A673 (cell line): ENCODE measurements around the gene CALCA. TPM values are rescaled to one million over a fixed set of nuclear protein-coding genes. Genes with fewer than 3 reads are reported as not detected.

ENCODE experiments used
- Bru-seq: library from RNA; stranded (reverse); fragments of 400-500 nt; gene quantifications from one replicate; lab custom pipeline; 2021; lab: Mats Ljungman, UMichigan
- BruChase-seq, 2 experiments: library from RNA; stranded (reverse); fragments of 400-500 nt; gene quantifications; one replicate each; lab custom pipeline; 2021; lab: Mats Ljungman, UMichigan
- BruUV-seq: library from RNA; stranded (reverse); fragments of 400-500 nt; replicated peaks from 2 replicates; lab custom pipeline; 2021; lab: Mats Ljungman, UMichigan
- CTCF ChIA-PET: fragments of 300-600 bp; sonication (Branson Sonifier 250); formaldehyde crosslinking; loops from one replicate; lab custom pipeline; 2022; ENCODE audit warnings: antibody characterized with exemption; lab: Charles Lee
- POLR2A ChIA-PET: fragments of 300-600 bp; sonication (Branson Sonifier 250); formaldehyde crosslinking; loops from one replicate; lab custom pipeline; 2022; ENCODE audit warnings: antibody characterized with exemption; ENCODE audit not compliant: low non-redundant PET; lab: Charles Lee
- DNase-seq: peaks from one replicate; pipeline ENCODE4 v3.0.0-alpha.2; 2015; ENCODE audit warnings: low spot score
- H3K27ac ChIP-seq: fragments of 200-600 bp; sonication (generic); 2 replicates; pipeline ENCODE4 v1.5.1; 2016; ENCODE audit warnings: mixed run types, low read depth, mild to moderate bottlenecking, mixed read lengths, antibody characterized with exemption, low read length; ENCODE audit not compliant: poor library complexity, severe bottlenecking
- H3K27me3 ChIP-seq: fragments of 200-600 bp; sonication (generic); replicated peaks from 2 replicates; pipeline ENCODE4 v1.6.1; 2017; ENCODE audit warnings: mixed run types, low read depth, mild to moderate bottlenecking, mixed read lengths, antibody characterized with exemption, low read length; ENCODE audit not compliant: insufficient read depth, poor library complexity
- H3K36me3 ChIP-seq: fragments of 200-600 bp; sonication (generic); 2 replicates; pipeline ENCODE4 v1.6.1; 2016; ENCODE audit warnings: mixed run types, mild to moderate bottlenecking, mixed read lengths, antibody characterized with exemption, low read length; ENCODE audit not compliant: insufficient read depth, poor library complexity, severe bottlenecking
- H3K4me1 ChIP-seq: fragments of 200-600 bp; sonication (generic); 2 replicates; pipeline ENCODE4 v1.6.1; 2017; ENCODE audit warnings: mixed run types, mild to moderate bottlenecking, mixed read lengths, antibody characterized with exemption, low read length; ENCODE audit not compliant: insufficient read depth, poor library complexity, severe bottlenecking
- H3K4me3 ChIP-seq: fragments of 200-600 bp; sonication (generic); 2 replicates; pipeline ENCODE4 v1.5.1; 2016; ENCODE audit warnings: low read depth, mixed run types, mild to moderate bottlenecking, mixed read lengths, low read length; ENCODE audit not compliant: poor library complexity, severe bottlenecking
- H3K9me3 ChIP-seq: fragments of 200-600 bp; sonication (generic); 2 replicates; pipeline ENCODE4 v1.6.1; 2016; ENCODE audit warnings: mixed run types, low read depth, mild to moderate bottlenecking, mixed read lengths, antibody characterized with exemption, low read length; ENCODE audit not compliant: poor library complexity, severe bottlenecking
- CTCF ChIP-seq: fragments of 300-800, 200-600 bp; sonication (generic); conservative IDR thresholded peaks from 2 replicates; pipeline ENCODE4 v1.5.1; 2017; ENCODE audit warnings: low read depth, mild to moderate bottlenecking, antibody characterized with exemption, low read length, moderate library complexity, mixed read lengths
- EZH2 ChIP-seq: fragments of 200-600 bp; sonication (generic); IDR thresholded peaks from 2 replicates; pipeline ENCODE4 v1.6.1; 2017; ENCODE audit warnings: borderline replicate concordance, low read depth, mild to moderate bottlenecking, mixed read lengths, antibody characterized with exemption, low read length; ENCODE audit not compliant: poor library complexity, severe bottlenecking
- intact Hi-C: fragments of 100-400 bp; cut with micrococcal nuclease; formaldehyde crosslinking; loops from one replicate; pipeline ENCODE4 v1.10.0; 2022; ENCODE audit not compliant: unreplicated experiment
- long read RNA-seq: library from polyadenylated mRNA; stranded (forward); transcript quantifications from one replicate; pipeline ENCODE4 v2.0.0, GENCODE V29; 2022
- total RNA-seq: library from RNA; stranded (reverse); gene quantifications from 2 replicates; pipeline ENCODE4 v1.2.3, GENCODE V29; 2021

The CALCA gene
- total RNA-seq (1.0 and 2.2 TPM in 2 replicates), Bru-seq, nascent RNA (percentile 24 among the genes with signal in this experiment), BruChase-seq, experiment 1, labeled RNA remaining after a 2-hour chase (percentile 22 among the genes with signal in this experiment), BruChase-seq, experiment 2, labeled RNA remaining after a 6-hour chase (percentile 28 among the genes with signal in this experiment)
- long read RNA-seq, partial matches to known transcripts = 0 of 2 reads
- long read RNA-seq, other reads (novel, unspliced or antisense) = 2 of 2 reads

GRCh38 chr11:14971865-14972580 lies at the start of gene CALCA:
TSS of gene CALCA (minus strand) at chr11:14972351. CDS start at chr11:14971192, 1,159 bp downstream.
- H3K4me1 ChIP-seq = no peaks in the 10 kb centered on the region
- H3K27me3 ChIP-seq = peaks cover 10% of the 10 kb centered on the region
- intact Hi-C loops = no loop called here
- ChIA-PET POLR2A (no interaction called here), CTCF (no interaction called here)
- peak; percentile 48 for DNase-seq
- no peak within 1 kb of the TSS for H3K27ac ChIP-seq
- H3K36me3 ChIP-seq = no peaks in the 10 kb centered on the region
- peak within 1 kb of the TSS; percentile 34 for H3K4me3 ChIP-seq
- no TSS peak for BruUV-seq
- no peaks in the 10 kb centered on the region for H3K9me3 ChIP-seq
- TF ChIP-seq CTCF (no peak), EZH2 (no peak)

- H3K4me3 ChIP-seq = no peak overlapping the region
- no peak for TF ChIP-seq CTCF
- TF ChIP-seq EZH2 = no peak
- intact Hi-C loops = no loop called here
- H3K27ac ChIP-seq = no peak overlapping the region
- H3K4me1 ChIP-seq = no peaks in the 10 kb centered on the region
- CTCF ChIA-PET = no interaction called here
- no TSS peak for BruUV-seq
- H3K9me3 ChIP-seq = no peaks in the 10 kb centered on the region
- no peaks in the 10 kb centered on the region for H3K27me3 ChIP-seq
- DNase-seq = no peak
- POLR2A ChIA-PET = no interaction called here
- H3K36me3 ChIP-seq = no peaks in the 10 kb centered on the region
Measured at GRCh38 chr11:15016200-15016599, 44.0 kb upstream of the CALCA start.

- BruUV-seq = no TSS peak
- TF ChIP-seq EZH2 (no peak), CTCF (no peak)
- CTCF ChIA-PET = no interaction called here
- Histone ChIP-seq H3K4me1 (no peaks in the 10 kb centered on the region), H3K4me3 (no peak overlapping the region), H3K9me3 (no peaks in the 10 kb centered on the region), H3K27ac (no peak overlapping the region), H3K36me3 (no peaks in the 10 kb centered on the region), H3K27me3 (no peaks in the 10 kb centered on the region)
- DNase-seq = no peak
- intact Hi-C loops = no loop called here
- POLR2A ChIA-PET = no interaction called here
Measured at GRCh38 chr11:15011776-15012345, 39.7 kb upstream of the CALCA start.
